Breast epithelium (tissue), 4 donors: ENCODE results near the gene ABAT. TPM values are rescaled to one million over a fixed set of nuclear protein-coding genes. Genes with fewer than 3 reads are reported as not detected.

Source experiments
- DNase-seq, 2 donors: peaks; one replicate each; pipeline ENCODE4 v3.0.0-alpha.2; 2019; ENCODE audit warnings: low spot score in 2 of 2
- H3K27ac ChIP-seq, 2 donors: fragments of 200-600 bp; sonication (generic) in 1 of 2; one replicate each; pipeline ENCODE4 v1.5.1; 2016 to 2019; ENCODE audit warnings: mild to moderate bottlenecking in 1 of 2
- H3K27me3 ChIP-seq, 2 donors: fragments of 200-600 bp; sonication (generic) in 1 of 2; one replicate each; pipeline versions ENCODE4 v1.5.1 to v1.6.0; 2017 to 2019; ENCODE audit warnings: control low read depth in 1 of 2, mild to moderate bottlenecking in 1 of 2
- H3K36me3 ChIP-seq: fragments of 200-600 bp; one replicate; pipeline ENCODE4 v1.5.1; 2019
- H3K4me1 ChIP-seq, 2 donors: fragments of 200-600 bp; sonication (generic); one replicate each; pipeline ENCODE4 v1.5.1; 2016 to 2019; ENCODE audit warnings: control low read depth in 1 of 2
- H3K4me3 ChIP-seq, 3 donors: fragments of 200-600 bp; sonication (generic); 1 replicate in 2 of 3; 2 replicates in 1 of 3; pipeline ENCODE4 v1.5.1; 2016 to 2019; ENCODE audit warnings: mild to moderate bottlenecking in 3 of 3, moderate library complexity in 2 of 3
- H3K9me3 ChIP-seq, 2 donors: fragments of 200-600 bp; sonication (generic) in 1 of 2; one replicate each; pipeline ENCODE4 v1.5.1; 2016 to 2019; ENCODE audit warnings: control low read depth in 1 of 2
- POLR2A ChIP-seq: fragments of 450-650 bp; IDR thresholded peaks from one replicate; pipeline ENCODE4 v1.6.1; 2016; ENCODE audit warnings: antibody characterized with exemption, mild to moderate bottlenecking, moderate library complexity
- POLR2AphosphoS5 ChIP-seq, 3 donors: sonication (generic); formaldehyde crosslinking; IDR thresholded peaks; one replicate each; pipeline ENCODE4 v1.6.1; 2017; ENCODE audit warnings: antibody characterized with exemption in 3 of 3
- intact Hi-C: fragments of 100-400 bp; cut with DNase I; formaldehyde crosslinking; loops from one replicate; pipeline ENCODE4 v1.15.1; 2023; ENCODE audit warnings: low total_unique reads
- total RNA-seq, 3 donors: library from RNA; depleted of rRNA; stranded (reverse); fragments of >200 nt; gene quantifications; one replicate each; pipeline ENCODE4 v1.1.0, GENCODE V29; 2016
- TF ChIP-seq, protein P1 (sequence below), 3 donors: fragments of 450-650 bp; IDR thresholded peaks; one replicate each; pipeline ENCODE4 v1.5.1; 2016 to 2017; ENCODE audit warnings: antibody characterized with exemption in 3 of 3, mild to moderate bottlenecking in 3 of 3, moderate library complexity in 3 of 3

ABAT gene
- total RNA-seq, 3 donors from 2014 or later = 7.5 to 12.6 (median 9.8) TPM

GRCh38 chr16:8708536-8708935, 34.1 kb downstream of the ABAT start:
- no peak overlapping the region for H3K27ac ChIP-seq
- no peaks in the 10 kb centered on the region for H3K27me3 ChIP-seq
- intact Hi-C loops = no loop called here
- no peak for DNase-seq
- TF ChIP-seq, protein P1, sequence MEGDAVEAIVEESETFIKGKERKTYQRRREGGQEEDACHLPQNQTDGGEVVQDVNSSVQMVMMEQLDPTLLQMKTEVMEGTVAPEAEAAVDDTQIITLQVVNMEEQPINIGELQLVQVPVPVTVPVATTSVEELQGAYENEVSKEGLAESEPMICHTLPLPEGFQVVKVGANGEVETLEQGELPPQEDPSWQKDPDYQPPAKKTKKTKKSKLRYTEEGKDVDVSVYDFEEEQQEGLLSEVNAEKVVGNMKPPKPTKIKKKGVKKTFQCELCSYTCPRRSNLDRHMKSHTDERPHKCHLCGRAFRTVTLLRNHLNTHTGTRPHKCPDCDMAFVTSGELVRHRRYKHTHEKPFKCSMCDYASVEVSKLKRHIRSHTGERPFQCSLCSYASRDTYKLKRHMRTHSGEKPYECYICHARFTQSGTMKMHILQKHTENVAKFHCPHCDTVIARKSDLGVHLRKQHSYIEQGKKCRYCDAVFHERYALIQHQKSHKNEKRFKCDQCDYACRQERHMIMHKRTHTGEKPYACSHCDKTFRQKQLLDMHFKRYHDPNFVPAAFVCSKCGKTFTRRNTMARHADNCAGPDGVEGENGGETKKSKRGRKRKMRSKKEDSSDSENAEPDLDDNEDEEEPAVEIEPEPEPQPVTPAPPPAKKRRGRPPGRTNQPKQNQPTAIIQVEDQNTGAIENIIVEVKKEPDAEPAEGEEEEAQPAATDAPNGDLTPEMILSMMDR (IDR thresholded peaks at IDR 0.05) = no peak
- TF ChIP-seq POLR2A (no peak), POLR2AphosphoS5 (IDR thresholded peaks at IDR 0.05) (no peak)
- no peak overlapping the region for H3K4me3 ChIP-seq
- H3K4me1 ChIP-seq = no peaks in the 10 kb centered on the region
- H3K9me3 ChIP-seq = no peaks in the 10 kb centered on the region
- no peaks in the 10 kb centered on the region for H3K36me3 ChIP-seq

- Histone ChIP-seq H3K27ac (no peak overlapping the region), H3K27me3 (no peaks in the 10 kb centered on the region), H3K36me3 (no peaks in the 10 kb centered on the region), H3K4me1 (no peaks in the 10 kb centered on the region), H3K4me3 (no peak overlapping the region), H3K9me3 (no peaks in the 10 kb centered on the region)
- no peak for TF ChIP-seq POLR2AphosphoS5 (IDR thresholded peaks at IDR 0.05)
- TF ChIP-seq, protein P1 (IDR thresholded peaks at IDR 0.05) = no peak
- no peak for TF ChIP-seq POLR2A
- DNase-seq = no peak
- intact Hi-C loops = no loop called here
Observed at GRCh38 chr16:8712589-8713361, 38.4 kb downstream of the ABAT start.

DNA sequence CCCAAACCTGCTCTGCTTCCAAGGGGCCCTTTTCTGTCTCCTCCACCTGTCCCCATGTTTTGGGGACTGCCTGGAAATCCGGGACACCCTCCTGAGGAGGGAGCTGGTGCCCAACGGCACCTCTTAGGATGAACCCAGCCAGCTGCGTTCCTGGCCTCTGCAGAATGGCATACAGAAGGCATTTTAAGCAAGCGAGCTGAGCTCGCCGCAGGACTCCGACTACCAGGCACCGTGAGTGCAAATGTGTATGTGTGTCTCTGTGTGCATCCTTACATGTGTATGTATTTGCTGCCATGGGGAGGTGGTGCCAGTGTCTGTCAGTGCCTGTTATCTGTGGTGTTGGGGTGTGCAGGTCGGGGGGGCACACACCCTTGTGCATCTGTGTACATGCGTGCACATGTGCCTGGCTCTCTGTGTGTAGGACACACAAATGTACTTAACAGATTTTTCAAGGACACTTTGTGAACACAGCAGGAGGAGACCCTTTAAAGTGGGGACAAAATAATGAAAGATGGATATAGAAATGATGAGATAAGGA, 39.3 kb downstream of the ABAT start:
- H3K4me1 ChIP-seq = no peaks in the 10 kb centered on the region
- no peaks in the 10 kb centered on the region for H3K9me3 ChIP-seq
- no peaks in the 10 kb centered on the region for H3K27me3 ChIP-seq
- H3K36me3 ChIP-seq = no peaks in the 10 kb centered on the region
- intact Hi-C loops = no loop called here
- no peak overlapping the region for H3K4me3 ChIP-seq
- DNase-seq = no peak
- no peak for TF ChIP-seq POLR2A
- TF ChIP-seq, protein P1 (IDR thresholded peaks at IDR 0.05) = no peak
- TF ChIP-seq POLR2AphosphoS5 (IDR thresholded peaks at IDR 0.05) = no peak
- H3K27ac ChIP-seq = no peak overlapping the region

DNA sequence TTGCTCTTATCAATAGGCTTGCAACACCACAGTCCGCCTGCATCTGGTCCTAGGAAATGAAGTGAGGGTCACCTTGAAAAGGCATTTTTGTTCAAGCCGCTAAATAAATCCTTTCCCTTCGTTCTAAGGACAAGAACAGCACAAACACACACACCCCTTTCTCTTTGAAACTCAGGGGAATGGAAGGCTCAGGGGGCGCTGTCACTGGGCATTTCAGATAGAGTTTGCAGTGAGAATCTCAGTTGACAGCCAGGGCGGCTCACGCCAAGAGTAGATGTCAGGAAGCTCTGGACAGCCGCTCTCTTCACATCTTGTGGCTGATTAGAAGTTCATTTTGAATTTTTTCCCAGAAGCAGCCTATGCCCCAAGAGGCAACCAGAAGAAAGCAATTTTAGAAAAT, 39.8 kb downstream of the ABAT start:
- no peaks in the 10 kb centered on the region for H3K4me1 ChIP-seq
- TF ChIP-seq POLR2A = no peak
- TF ChIP-seq POLR2AphosphoS5 (IDR thresholded peaks at IDR 0.05) = no peak
- TF ChIP-seq, protein P1 (IDR thresholded peaks at IDR 0.05) = no peak
- intact Hi-C loops = no loop called here
- no peak overlapping the region for H3K4me3 ChIP-seq
- no peaks in the 10 kb centered on the region for H3K9me3 ChIP-seq
- H3K27me3 ChIP-seq = no peaks in the 10 kb centered on the region
- no peak for DNase-seq
- H3K27ac ChIP-seq = no peak overlapping the region
- H3K36me3 ChIP-seq = no peaks in the 10 kb centered on the region

DNA sequence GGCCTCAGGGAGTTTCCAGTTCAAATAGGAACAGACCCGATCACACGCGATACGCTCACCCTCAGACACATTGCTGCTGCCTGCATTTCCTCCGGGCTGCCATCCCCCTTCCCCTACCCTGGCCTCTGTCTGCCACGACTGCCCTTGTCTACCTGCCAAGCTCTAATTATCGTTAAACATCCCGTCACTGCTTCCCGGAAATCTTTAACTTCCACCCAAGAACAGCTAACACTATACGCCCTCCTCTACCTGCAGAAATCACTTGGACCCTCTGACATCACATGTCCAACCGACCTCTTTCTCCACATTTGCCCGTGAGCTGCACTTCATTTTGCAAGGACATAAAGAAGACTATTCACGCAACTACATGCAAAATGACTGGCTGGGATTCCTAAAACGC, 40.4 kb downstream of the ABAT start:
- no peak for DNase-seq
- Histone ChIP-seq H3K4me3 (no peak overlapping the region), H3K27ac (no peak overlapping the region), H3K27me3 (no peaks in the 10 kb centered on the region), H3K9me3 (no peaks in the 10 kb centered on the region), H3K4me1 (no peaks in the 10 kb centered on the region), H3K36me3 (no peaks in the 10 kb centered on the region)
- intact Hi-C loops = no loop called here
- no peak for TF ChIP-seq POLR2AphosphoS5 (IDR thresholded peaks at IDR 0.05)
- TF ChIP-seq POLR2A = no peak
- TF ChIP-seq, protein P1 (IDR thresholded peaks at IDR 0.05) = no peak
